ENCODE measurements around the gene CIC. TPM values are rescaled to one million over a fixed set of nuclear protein-coding genes. Genes with fewer than 3 reads are reported as not detected.

Gene CIC
- polyA plus RNA-seq, 3 donors from 2014 or later, result 0.52 to 2.9 TPM; not detected in 1

DNA sequence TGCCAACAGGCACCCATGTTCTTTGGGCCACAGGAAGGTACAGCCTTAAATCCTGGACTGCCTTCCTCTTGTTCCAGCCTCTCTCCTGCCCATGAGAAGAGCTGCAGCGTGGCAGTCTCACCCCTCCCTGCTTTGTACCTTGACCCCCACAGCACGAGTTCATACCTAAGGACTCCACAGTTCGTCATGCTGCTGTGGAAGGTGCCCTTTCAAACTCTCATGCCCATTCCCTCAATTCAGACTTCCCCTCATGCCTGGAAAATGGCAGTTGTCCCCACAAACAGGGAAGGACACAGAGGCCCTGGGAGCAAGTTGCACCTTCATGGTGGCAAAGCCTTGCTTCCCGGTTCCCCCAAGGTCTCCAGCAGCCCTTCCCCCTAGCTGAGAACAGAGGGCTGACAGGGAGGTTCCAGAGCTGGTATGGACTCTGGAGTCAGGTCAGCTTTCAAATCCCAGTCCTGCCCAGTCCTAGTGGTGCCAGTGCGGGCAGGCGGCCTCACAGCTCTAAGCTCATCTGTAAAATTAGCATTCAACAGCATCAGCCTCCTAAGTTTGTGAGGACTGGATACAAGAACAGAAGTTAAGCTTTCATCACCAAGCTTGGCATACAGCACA is 35.3 kb upstream of the CIC start:
- H3K4me1 Mint-ChIP-seq, result peaks cover 10 to 14% of the 10 kb centered on the region in 2 donors
- H3K27me3 Mint-ChIP-seq (ENCODE audit: low read depth in 3 of 3), result peaks cover 0 to 7% (median 0%) of the 10 kb centered on the region in 3 donors
- no peak overlapping the region for H3K4me3 Mint-ChIP-seq

DNA sequence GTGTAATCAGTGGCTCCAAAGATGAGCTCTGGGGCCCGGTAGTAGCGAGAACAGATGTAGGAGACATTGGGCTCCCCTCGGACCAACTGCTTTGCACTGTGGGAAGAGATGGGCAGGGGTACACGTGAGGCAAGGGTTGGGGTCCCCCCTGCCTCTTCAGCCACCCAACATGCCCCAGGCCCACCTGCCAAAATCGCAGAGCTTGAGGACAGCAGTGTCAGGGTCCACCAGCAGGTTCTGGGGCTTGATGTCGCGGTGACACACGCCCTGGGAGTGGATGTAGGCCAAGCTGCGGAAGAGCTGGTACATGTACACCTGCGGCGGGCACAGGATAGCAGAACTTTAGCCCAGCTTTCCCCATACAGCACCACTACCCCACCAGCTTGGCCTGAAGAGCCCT is 34.7 kb upstream of the CIC start:
- peaks cover 0 to 28% (median 14%) of the 10 kb centered on the region in 3 donors for H3K36me3 Mint-ChIP-seq
- H3K27me3 Mint-ChIP-seq (ENCODE audit: low read depth in 3 of 3), result peaks cover 0 to 7% (median 0%) of the 10 kb centered on the region in 3 donors
- peaks cover 10 to 16% of the 10 kb centered on the region in 2 donors for H3K4me1 Mint-ChIP-seq
- H3K4me3 Mint-ChIP-seq, result no peak overlapping the region
- no peaks in the 10 kb centered on the region for H3K9me3 Mint-ChIP-seq
- DNase-seq, result no peak
- no peak overlapping the region for H3K27ac Mint-ChIP-seq

More for the DNA sequence above, 35.3 kb upstream of the CIC start:
- no peak for DNase-seq
- Mint-ChIP-seq H3K9me3 (no peaks in the 10 kb centered on the region), H3K36me3 (peaks cover 0 to 24% (median 12%) of the 10 kb centered on the region in 3 donors), H3K27ac (peak overlapping the region in 4 of 6 donors; percentile 5 to 79 (median 46))

DNA sequence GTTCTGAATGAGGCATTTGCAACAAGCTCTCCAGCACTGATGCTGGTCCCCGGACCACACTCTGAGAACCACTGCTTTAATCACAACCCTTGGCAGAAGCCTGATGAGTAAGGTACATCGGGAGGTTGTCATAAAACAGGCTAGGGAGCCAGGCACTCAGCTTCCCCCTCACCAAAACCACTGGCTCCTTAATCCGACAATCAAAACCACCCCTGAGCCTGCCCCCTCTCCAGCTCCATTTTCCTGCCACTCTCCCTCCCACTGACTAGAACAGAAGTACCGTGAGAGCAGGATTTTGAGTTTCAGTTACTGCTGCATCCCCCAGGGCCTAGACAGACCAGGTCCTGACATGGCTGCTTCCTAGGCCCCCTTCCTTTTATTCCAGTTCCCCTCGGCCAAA is 33.9 kb upstream of the CIC start:
- no peak overlapping the region for H3K4me3 Mint-ChIP-seq

DNA sequence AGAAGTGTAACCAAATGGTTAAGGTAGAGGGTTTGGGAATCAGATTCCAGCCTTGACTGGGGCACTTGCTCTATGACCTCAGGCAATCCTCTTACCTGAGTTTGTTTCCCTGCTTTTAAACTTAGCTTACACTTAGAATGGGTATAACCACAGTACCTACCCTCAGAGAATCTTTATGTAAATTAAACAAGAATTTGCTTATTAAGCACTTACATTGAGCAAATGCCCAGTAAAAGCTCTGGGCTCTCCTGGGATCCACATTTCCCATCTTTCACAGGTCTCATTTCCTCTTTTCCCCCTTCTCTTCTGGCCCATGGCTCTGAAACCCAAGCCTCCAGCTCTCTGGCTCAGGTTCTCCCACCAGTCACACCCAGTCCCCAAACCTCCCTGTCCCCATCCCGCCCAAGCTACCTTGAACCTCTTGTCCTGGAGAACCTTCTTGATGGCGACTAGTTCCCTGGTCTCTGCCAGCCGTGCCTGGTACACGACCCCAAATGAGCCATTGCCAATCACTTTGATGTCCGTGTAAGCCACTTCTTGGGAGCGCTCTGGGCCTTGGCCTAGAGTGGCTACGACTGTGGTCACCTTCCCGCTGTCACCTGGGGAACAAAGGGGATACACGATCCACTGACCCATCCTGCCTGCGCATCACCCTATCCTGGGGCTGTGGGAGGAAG is 29.4 kb upstream of the CIC start:
- no peaks in the 10 kb centered on the region for H3K9me3 Mint-ChIP-seq
- H3K27me3 Mint-ChIP-seq (ENCODE audit: low read depth in 3 of 3), result peaks cover 0 to 14% (median 6%) of the 10 kb centered on the region in 3 donors
- peak overlapping the region in 4 of 5 donors; percentile 2 to 29 (median 24) for H3K4me3 Mint-ChIP-seq
- H3K36me3 Mint-ChIP-seq, result peaks cover 0 to 20% (median 7%) of the 10 kb centered on the region in 3 donors
- peak overlapping the region in 3 of 6 donors; percentile 37 to 76 (median 50) for H3K27ac Mint-ChIP-seq
- DNase-seq, result no peak
- peaks cover 52 to 55% of the 10 kb centered on the region in 2 donors for H3K4me1 Mint-ChIP-seq

More for the DNA sequence above, 33.9 kb upstream of the CIC start:
- H3K36me3 Mint-ChIP-seq, result peaks cover 0 to 26% (median 11%) of the 10 kb centered on the region in 3 donors
- peak overlapping the region in 4 of 6 donors; percentile 36 to 80 (median 45) for H3K27ac Mint-ChIP-seq
- peaks cover 17 to 18% of the 10 kb centered on the region in 2 donors for H3K4me1 Mint-ChIP-seq
- no peak for DNase-seq
- H3K9me3 Mint-ChIP-seq, result no peaks in the 10 kb centered on the region
- H3K27me3 Mint-ChIP-seq (ENCODE audit: low read depth in 3 of 3), result peaks cover 0 to 5% (median 0%) of the 10 kb centered on the region in 3 donors

GRCh38 chr19:42241279-42241678 is 27.8 kb upstream of the CIC start:
- Mint-ChIP-seq H3K27ac (peak overlapping the region; percentile 81 to 91 (median 91)), H3K36me3 (peaks cover 0 to 15% (median 7%) of the 10 kb centered on the region in 3 donors), H3K9me3 (no peaks in the 10 kb centered on the region), H3K4me1 (peaks cover 58 to 61% of the 10 kb centered on the region in 2 donors), H3K4me3 (peak overlapping the region; percentile 84 to 89 (median 88)), H3K27me3 (ENCODE audit: low read depth in 3 of 3) (peaks cover 0 to 12% (median 6%) of the 10 kb centered on the region in 3 donors)
- DNase-seq, result no peak

GRCh38 chr19:42242069-42242511 is 27.0 kb upstream of the CIC start:
- DNase-seq, result no peak
- peak overlapping the region; percentile 81 to 91 (median 91) for H3K27ac Mint-ChIP-seq

GRCh38 chr19:42242512-42243409 is 26.3 kb upstream of the CIC start, which contains the start of gene GSK3A:
GSK3A (minus strand) TSS chr19:42242602; CDS start chr19:42242465, 137 bp downstream.
- DNase-seq, result peak; percentile 95 to 96 (median 96)
- Mint-ChIP-seq H3K9me3 (no peaks in the 10 kb centered on the region), H3K4me1 (peaks cover 55 to 60% of the 10 kb centered on the region in 2 donors), H3K36me3 (peaks cover 0 to 8% (median 3%) of the 10 kb centered on the region in 3 donors), H3K27ac (peak within 1 kb of the TSS; percentile 81 to 98 (median 94)), H3K4me3 (peak within 1 kb of the TSS; percentile 89 to 98 (median 94)), H3K27me3 (ENCODE audit: low read depth in 3 of 3) (peaks cover 0 to 9% (median 6%) of the 10 kb centered on the region in 3 donors)

More at GRCh38 chr19:42242069-42242511, 27.0 kb upstream of the CIC start:
- Mint-ChIP-seq H3K4me3 (peak overlapping the region; percentile 87 to 97 (median 88)), H3K27me3 (ENCODE audit: low read depth in 3 of 3) (peaks cover 0 to 9% (median 6%) of the 10 kb centered on the region in 3 donors), H3K4me1 (peaks cover 55 to 60% of the 10 kb centered on the region in 2 donors), H3K36me3 (peaks cover 0 to 8% (median 3%) of the 10 kb centered on the region in 3 donors), H3K9me3 (no peaks in the 10 kb centered on the region)

- peak; percentile 86 to 88 (median 87) for DNase-seq
- Mint-ChIP-seq H3K4me1 (peaks cover 49 to 53% of the 10 kb centered on the region in 2 donors), H3K27ac (peak overlapping the region; percentile 92 to 99 (median 98)), H3K9me3 (no peaks in the 10 kb centered on the region), H3K4me3 (peak overlapping the region; percentile 89 to 98 (median 96)), H3K27me3 (ENCODE audit: low read depth in 3 of 3) (peaks cover 0 to 9% (median 6%) of the 10 kb centered on the region in 3 donors), H3K36me3 (peaks cover 0 to 2% (median 0%) of the 10 kb centered on the region in 3 donors)
These were observed 24.5 kb upstream of the CIC start for GRCh38 chr19:42244347-42245220.

DNA sequence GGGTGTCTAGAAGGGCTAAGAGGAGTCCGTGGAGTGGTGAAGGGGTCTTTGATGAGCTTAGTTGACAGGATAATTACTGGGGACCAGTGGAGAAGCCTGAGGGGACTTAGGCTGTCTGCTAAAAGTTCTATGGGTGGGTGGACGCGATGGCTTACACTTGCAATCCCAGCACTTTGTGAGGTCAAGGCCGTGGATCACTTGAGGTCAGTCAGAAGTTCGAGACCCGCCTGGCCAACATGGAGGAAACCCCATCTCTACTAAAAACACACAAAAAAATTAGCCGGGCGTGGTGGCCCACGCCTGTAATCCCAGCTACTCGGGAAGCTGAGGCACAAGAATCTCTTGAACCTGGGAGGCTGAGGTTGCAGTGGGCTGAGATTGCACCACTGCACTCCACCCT is 23.8 kb upstream of the CIC start:
- H3K27me3 Mint-ChIP-seq (ENCODE audit: low read depth in 3 of 3), result peaks cover 0 to 9% (median 6%) of the 10 kb centered on the region in 3 donors
- peak overlapping the region in 4 of 5 donors; percentile 89 to 98 (median 95) for H3K4me3 Mint-ChIP-seq
- no peak for DNase-seq
- peak overlapping the region; percentile 92 to 99 (median 98) for H3K27ac Mint-ChIP-seq
- H3K36me3 Mint-ChIP-seq, result no peaks in the 10 kb centered on the region
- no peaks in the 10 kb centered on the region for H3K9me3 Mint-ChIP-seq
- peaks cover 42 to 46% of the 10 kb centered on the region in 2 donors for H3K4me1 Mint-ChIP-seq

GRCh38 chr19:42246143-42246921 is 22.7 kb upstream of the CIC start:
- Mint-ChIP-seq H3K4me3 (no peak overlapping the region), H3K36me3 (no peaks in the 10 kb centered on the region), H3K27me3 (ENCODE audit: low read depth in 3 of 3) (peaks cover 0 to 9% (median 8%) of the 10 kb centered on the region in 3 donors), H3K27ac (peak overlapping the region; percentile 4 to 92 (median 65)), H3K4me1 (peaks cover 31 to 40% of the 10 kb centered on the region in 2 donors), H3K9me3 (no peaks in the 10 kb centered on the region)
- no peak for DNase-seq

DNA sequence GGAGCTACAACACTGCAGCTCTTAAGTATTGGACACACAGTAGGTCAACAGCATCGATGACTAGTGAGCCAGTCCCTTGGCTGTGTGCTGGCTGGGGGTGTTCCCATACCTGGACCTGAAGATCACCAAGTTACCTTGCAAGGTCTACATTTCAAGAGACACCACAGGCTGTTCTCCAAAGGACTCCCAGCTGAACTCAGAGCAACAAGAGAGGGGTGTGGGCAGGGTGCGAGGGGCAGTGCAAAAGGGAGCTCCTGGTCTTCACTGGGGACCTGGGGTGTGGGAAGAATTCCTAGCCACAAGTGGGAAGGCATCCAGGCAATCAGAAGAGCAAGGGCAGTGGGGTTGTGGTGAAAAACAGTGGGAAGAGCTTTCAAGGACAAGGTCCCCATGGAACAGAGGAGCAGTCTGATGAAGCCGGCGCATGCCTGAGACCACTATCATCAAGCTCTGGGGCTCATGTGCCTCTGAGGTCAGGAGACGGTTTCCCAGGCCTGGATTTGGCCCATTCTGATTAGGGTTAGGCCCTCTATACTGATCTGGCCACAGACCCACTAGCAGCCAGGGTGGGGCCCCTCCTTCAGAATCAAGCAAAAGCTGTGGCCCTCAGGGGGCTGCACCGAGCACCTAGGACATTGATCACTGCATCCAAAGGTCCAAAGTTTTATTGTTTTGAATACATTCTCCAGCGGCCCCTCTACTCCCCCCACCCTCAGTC is 22.0 kb upstream of the CIC start:
- H3K4me1 Mint-ChIP-seq, result peaks cover 31 to 39% of the 10 kb centered on the region in 2 donors
- peaks cover 0 to 12% (median 9%) of the 10 kb centered on the region in 3 donors for H3K27me3 Mint-ChIP-seq (ENCODE audit: low read depth in 3 of 3)
- H3K36me3 Mint-ChIP-seq, result no peaks in the 10 kb centered on the region
- peak overlapping the region in 2 of 6 donors; percentile 55 to 65 for H3K27ac Mint-ChIP-seq
- H3K9me3 Mint-ChIP-seq, result no peaks in the 10 kb centered on the region
- DNase-seq, result no peak
- H3K4me3 Mint-ChIP-seq, result no peak overlapping the region

Data from immature natural killer cell (primary cell).